NCI-H2227 (cell line): ENCODE results near the gene NCKAP5.

Experiments
- DNase-seq: peaks from one replicate; lab custom pipeline; 2025; ENCODE audit not compliant: unreplicated experiment; lab: John Stamatoyannopoulos, UW

The NCKAP5 gene

DNA sequence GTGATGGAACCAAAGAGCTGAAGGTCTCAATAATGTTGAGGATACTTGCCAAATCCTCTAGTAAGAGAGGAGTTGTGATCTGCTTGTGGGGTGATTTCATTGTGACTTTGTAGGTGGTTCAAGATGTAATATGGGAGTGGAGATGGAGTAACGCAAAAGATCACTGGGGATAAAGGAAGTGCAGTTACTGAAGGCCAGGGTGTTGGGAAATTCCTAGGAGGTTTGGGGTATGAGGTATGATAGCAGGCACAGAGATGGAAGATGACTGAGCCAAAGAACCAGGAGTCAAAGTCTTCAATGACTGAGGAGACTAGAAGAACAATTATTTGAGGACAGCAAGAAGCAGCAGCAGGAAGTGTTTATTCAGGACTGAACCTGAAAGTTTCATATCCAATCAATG lies 222.6 kb downstream of the NCKAP5 start:
- DNase-seq = no peak

DNA sequence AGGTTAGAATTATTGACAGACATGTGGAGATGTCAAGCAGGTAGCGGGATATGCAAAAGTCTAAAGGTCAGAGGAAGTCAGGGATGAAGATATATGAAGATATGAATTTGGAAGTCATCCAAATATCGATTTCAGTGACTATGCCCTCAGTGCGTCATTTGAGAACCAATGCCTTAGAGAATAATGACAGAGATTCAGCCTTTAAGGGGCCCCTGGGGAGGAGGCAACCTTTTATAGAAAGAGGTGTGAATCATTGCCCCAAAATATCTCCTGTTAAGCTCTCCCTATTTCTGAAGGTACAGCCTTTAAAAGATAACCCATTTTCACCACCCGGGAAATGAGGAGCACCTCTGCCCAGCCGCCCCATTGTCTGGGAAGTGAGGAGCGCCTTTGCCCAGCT lies 223.4 kb downstream of the NCKAP5 start:
- no peak for DNase-seq

DNA sequence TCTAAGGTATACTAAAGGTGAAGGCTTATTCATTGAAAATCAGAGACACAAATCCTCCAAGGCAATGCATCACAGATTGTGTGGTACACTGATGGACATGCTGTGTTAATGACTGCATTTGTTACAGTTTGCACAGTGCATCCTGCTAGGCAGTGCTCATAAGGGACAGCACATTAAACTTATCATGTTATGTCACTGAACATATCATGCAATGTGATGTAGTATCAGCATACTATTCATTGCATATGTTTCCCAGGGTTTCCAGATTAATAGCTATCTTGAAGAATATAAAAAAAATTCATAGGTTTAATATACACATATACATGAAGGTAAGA lies 225.3 kb downstream of the NCKAP5 start:
- no peak for DNase-seq

DNA sequence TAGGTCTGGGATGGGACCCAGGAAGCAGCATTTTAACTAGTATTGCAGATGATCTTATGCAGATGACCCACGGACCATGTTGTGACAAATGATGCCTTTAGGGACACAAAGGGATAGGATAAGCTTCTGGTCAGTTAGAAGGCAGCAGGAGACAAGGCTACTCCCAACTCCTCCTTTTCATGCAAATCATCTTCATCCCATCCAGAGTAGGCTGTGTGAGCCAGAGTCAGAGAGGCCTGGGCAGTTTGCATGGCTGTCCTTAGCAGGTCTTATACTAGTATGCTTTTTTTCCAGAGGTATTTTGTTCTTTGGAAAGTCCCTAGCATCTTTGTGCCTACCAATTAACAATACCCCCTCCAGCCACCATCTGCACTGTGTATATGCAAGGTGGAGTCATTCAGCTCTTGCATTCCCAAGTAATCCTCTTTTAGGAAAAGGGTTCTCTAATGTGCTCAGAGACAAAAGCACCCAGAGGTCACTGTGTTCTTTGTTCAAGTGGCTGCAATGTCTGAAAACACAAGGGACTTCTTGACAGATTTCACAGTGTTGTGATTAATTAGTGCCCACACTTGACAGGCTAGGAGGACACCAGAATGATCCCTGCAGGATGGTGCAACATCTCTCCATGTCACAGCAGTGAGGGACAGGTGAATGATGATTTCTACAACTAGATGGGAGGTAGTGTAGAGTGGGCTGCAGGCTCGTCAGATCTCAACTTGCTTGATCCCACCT lies 225.8 kb downstream of the NCKAP5 start:
- DNase-seq = no peak

DNA sequence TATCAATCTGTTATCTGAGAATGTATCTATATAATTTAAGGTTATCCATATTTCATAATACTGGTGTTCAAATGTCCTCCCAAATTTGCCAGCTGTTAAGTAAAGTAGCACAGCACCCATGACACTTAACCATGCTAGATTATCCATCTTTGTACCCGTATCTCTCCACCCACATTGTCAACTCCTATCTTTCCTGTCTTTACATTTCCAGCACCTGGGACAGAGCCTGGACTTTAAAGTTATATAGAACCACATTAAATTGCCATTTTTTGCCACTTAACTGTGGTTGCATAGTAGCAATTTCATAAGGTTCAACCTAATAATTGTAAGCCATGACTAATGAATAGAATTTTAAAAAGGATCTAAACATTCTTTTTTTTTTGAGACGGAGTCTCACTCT lies 226.7 kb downstream of the NCKAP5 start:
- no peak for DNase-seq

DNA sequence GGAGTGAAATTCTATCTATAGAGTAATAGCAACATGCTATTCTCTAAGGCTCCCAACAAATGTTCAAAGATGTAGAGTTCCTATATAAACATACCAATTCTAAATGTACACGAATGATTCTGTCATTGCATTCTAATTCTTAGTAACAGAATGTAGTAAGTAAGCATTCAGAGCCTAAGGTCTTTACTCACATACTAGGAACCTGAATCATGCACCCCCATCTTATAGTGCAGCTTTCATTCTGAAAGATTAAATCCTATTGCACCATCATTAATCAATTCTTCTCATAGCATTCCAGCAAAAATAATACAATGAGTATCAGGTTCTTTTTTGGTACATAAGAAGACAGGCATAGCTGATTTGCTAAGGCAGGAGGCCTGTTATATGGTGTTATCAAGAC lies 230.0 kb downstream of the NCKAP5 start:
- no peak for DNase-seq

DNA sequence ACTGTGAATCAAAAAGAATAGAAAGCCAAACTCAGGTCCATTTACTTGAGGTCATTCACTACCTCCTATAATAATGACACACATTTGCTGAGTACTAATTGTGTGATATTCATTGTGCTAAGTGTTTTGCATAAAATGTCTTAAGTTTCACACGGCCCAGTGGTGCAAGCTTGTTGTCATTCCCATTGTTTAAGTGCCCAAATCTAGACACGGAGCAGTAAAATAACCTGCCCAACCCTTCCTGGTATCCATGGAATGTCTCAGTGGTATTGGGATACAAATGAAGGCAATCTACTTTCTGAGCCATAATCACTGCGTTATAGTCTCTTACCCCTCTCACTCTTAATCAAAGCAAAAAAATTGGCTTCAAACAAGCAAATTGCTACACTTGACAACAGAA lies 233.3 kb downstream of the NCKAP5 start:
- DNase-seq = no peak

DNA sequence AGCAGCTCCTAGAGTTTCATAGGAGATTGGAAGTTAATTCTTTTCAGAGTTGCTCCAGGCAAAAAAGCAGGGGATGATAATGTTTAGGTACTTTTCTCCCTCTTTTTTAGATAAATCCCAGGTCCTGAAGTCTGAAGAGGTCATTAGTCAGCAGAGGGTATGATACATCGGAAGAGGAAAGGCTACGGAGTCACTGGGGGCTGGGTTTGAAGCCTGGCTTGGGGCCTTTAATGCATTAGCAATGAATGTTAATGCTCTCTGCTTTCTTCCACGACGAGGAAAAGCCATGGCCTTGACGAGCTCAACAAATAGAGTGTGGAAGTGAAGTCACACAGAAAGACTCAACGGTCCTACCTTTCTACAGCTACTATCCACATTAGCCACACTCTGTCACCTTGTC lies 235.1 kb downstream of the NCKAP5 start:
- no peak for DNase-seq

DNA sequence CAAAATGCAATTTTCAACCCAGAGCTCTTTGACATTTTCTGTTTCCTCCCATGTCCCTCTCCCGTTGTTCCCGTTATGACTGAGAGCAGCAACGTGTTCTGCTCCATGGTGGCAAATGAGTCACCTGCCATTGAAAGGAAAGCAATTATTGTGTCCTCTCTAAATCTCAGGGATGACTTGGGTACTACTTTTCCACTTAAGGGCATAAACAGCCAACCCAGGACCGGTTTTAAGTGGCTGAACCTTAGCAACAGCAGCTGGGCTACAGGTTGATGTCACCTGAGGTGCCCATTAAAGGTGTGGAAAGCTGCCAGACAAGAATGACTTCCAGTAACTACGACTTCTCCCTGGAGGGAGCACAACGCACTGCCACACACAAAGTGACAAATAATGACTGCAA lies 236.8 kb downstream of the NCKAP5 start:
- DNase-seq = peak; percentile 61

DNA sequence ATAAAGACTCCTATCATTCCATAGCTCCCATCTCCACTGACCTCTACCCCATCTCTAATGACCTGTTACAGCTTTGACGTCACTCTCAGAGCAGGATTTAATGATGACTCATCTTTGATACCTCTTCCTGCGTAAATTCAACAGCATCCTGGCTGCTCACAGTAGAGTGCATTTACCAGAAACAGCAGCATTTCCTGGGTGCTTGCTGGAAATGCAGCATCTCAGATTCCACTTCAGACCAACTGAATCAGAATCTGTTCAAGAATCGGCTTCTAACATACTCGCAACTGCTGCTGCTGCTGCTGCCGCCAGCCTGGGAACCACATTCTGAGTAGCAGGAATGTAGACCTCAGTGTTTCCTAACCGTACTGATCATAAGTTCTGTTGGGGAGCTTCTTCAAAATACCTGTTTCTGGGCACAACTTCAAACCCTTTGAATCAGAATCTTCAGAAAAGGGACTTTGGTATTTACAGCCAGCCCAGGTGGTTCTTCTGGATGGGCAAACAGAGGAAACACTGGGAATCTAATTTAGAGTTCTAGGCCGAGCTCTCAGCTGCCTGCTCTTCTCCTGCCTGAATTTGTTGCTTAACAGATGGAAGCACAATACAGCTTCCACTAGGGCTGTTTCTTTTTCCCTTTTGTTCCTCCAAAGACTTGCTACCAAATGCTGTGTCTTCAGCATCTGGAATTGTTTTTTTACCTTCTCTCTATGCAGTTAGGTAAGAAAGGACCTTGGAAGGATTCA lies 241.4 kb downstream of the NCKAP5 start:
- DNase-seq = peak; percentile 31

DNA sequence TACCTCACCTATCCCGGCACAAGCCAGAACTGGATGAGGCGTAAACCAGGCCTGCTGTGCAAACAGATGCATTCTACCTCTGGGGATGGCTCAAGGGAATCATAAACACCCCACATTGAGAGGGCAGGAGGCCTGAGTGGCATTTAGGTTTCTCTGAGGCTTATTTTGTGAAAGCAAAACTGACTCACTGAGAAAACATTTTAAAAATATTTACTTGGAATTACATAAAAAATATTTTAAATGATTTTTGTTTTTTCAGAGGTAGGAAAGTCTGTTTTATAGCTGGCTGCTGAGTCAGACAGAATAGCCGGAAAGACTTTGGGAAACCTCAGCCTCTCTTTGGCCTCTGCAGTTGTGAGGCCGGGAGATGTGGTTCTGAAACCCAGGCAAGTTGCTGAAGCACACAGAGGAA lies 244.1 kb downstream of the NCKAP5 start:
- DNase-seq = no peak

DNA sequence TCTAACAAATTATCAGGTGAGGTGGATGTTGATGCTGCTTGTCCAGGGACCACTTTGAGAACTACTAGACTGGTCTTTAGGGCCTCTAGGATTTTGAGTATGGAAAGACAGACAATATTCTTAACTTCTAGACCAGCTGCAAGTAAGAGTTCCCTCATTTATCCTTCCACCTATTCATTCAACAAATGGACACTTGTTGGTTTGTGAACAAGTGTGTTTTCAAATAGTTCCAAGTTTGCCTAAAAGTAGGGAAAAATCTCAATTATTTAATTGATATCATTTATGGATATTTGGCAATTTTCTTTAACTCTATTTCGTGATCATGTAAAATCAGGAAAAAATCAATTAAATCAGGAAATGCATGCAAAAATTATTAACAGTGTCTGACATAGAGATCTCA lies 245.4 kb downstream of the NCKAP5 start:
- DNase-seq = no peak

DNA sequence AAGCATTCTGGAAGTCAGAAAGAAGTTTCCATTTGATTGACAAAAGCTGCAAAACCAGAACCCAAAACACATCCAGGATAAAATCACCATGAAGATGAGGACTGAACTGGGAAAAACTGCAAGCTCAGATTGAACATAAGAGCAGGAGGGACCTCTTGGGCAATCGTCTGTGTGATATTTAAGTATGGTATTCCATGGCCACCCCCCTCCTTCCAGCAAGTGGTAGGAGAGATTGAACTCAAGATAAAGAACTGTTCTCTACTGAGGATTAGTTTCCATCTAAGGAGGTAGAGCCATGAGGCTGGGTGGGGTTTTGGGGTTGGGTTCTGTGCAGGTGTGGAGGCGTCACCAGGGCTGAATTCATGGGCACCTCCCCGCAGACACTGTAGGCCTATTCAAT lies 251.1 kb downstream of the NCKAP5 start:
- DNase-seq = no peak

DNA sequence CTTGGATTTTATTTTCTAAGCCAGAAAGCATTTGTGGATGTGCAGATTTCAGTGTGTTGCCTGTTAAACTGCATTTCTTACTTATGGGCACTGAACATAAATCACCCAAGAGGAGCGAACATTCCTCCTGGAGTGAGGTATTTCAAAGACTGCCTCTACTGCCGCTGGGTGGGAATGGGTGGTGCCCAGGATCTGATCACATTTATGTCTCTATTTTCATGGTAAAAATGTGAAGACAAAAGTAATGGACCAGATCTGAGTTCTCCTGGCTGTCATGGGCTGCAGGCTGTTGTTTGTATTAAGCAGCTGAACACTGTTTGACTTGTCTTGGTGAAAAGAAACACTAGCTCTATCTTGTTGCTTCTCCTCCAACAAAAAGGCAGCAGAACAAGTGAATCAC lies 251.7 kb downstream of the NCKAP5 start:
- no peak for DNase-seq

DNA sequence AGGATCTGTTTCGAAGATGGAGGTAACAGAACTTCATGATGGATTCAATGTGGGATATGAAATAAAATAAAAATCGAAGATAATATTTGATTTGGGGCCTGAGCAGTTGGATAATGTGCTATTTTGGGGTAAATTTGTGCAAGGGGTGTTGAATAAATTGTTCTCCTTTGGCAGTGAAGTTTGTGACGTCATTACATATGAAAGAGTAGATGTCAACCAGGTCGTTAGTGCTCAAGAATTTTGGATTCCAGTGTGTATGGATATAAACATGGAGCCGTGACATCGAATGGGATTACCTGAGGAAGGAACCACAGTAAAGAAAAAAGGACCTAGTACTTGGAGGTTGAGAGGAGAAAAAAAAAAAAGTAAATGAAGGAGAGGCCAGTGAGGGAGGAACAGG lies 253.0 kb downstream of the NCKAP5 start:
- DNase-seq = no peak

DNA sequence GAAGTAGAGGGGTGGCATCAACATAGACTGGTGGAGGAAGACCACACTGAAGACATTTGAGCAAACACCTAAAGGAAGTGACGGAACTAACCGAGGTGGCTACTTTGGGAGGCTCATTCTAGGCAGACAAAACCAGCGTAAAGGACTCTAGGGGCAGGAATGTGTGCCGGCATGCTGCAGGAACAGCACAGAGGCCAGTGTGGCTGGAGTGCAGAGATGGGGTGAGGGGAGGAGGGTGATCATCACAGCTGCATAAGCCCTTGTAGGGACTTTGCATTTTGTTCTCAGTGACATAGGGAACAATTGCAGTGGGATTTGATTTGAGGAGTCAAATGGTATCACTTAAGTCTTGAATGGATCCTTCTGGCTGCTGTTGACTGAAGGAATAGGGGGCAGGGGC lies 253.5 kb downstream of the NCKAP5 start:
- no peak for DNase-seq

DNA sequence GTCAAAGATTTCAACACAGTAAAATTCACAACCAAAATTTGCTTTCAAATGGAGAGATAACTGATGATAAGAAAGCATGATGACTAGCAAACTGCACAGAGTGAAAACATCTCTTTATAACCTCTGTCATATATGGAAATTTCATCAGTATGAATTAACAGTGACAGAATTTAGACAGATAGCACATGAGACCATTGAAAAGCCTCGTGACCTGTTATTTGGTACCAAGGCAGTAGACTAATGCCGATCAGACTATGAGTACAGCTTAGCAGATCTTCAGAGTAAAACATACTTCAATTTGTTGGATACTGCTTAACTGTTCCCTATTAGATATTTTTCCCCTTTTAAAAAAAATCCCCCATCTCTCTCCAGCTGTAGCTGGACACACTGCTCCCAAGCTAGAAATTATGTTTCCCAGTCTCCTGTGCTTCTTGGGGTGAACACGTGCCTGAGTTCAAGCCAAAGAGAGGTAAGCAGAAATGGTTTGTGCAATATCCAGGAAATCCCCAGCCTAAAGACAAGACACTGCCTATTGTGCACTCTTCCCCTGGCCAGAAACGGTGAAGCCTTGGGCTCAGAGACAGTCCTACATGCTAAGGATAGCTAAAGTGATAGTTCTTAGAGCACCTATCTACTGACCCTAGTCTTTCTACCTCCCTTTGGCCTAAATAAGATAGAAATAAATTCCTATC lies 256.1 kb downstream of the NCKAP5 start:
- DNase-seq = no peak

DNA sequence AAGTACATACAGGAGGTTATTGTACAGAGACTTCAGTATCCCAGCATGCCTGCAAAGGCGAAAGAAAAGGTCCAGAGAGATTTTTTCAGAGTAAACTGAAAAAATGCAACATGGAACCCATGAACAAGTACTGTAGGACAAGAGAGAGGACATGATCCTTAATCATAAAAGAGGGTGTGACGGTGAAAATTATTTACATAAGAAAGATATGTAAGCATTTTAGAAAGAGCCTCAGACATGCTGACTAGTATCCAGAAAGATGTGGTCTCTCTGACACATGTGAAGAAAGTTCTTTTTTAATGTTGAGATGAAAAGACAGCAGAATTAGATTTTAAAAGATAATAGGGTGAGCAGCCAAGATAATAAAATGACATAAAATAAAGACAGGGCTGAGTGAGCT lies 262.0 kb downstream of the NCKAP5 start:
- DNase-seq = no peak

DNA sequence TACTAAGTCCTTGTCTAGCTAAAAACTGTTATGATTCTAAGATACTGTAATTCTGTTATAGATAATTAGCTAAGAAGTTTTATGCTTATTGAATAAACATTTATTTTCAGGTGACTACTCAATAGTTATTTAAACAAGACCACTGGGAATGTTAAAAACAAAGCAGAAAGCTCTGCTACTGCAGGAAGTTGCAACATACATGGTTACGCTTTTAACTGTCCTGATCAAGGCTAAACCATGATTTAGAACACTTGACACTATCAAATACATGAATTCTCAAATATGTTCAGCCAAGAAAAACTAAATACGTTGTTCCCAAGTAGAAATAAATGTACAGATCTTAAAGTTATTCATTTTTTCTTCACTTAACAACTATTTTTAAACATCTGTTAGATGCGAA lies 263.9 kb downstream of the NCKAP5 start:
- DNase-seq = no peak

DNA sequence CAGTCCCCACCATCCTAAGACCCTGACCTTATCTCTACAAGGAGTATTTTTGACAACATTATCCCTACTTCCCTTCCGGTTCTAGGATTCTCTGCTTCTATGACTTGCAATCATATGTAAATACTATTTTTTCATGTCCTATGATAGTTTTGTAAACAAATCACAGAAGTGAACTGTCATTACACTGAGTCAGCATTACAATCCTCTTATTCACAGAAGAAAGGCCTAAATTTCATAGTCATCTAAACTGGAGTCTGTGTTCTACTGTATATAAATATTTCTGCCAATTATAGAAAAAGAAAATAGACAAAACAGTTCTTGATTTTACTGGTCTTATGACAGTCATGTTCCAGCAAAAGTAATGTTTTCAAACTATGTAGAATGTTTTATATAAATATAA lies 265.1 kb downstream of the NCKAP5 start:
- DNase-seq = no peak

DNA sequence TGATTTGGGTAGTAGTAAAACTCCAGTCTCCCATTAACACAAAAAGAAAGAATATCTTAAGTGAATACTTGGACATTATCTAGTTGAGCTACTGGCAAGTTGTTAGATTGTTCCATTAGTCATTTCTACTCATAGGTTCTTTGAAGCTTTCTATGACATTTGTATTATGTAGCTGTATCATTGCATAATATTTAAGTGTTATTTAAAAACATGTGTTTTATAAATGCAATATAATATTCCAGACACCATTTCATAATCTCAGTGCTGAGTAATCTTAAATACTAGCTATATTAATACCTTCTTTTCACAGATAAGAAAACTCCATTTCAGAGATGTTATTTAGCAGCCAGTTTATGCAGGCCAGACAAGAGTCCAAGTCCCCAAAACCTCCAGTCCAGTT lies 271.9 kb downstream of the NCKAP5 start:
- DNase-seq = no peak
